Measurements from ENCODE around the gene TRAF2. TPM values are rescaled to one million over a fixed set of nuclear protein-coding genes. Genes with fewer than 3 reads are reported as not detected.
A peak's percentile ranks its signal among the peaks of the same experiment; 100 is the strongest.

TRAF2 gene
- total and polyA plus RNA-seq, 2 of the 4 experiments (the other 2 are of a cell fraction) = 6.6 to 12.0 TPM

- Histone ChIP-seq H3K27ac (ENCODE audit: insufficient read depth, low read length) (no peak overlapping the region), H2BK120ac (ENCODE audit: low read depth, low read length) (no peak overlapping the region), H2BK20ac (ENCODE audit: low read depth, low read length) (no peak overlapping the region), H2AK5ac (ENCODE audit: low read depth, low read length) (no peak overlapping the region), H2AFZ (replicated peaks; ENCODE audit: low read length, poor library complexity) (no peak overlapping the region), H3K4me3 (ENCODE audit: insufficient read depth, low read depth, low read length) (no peak overlapping the region), H3K4me2 (ENCODE audit: low read depth, low read length) (no peak overlapping the region), H4K5ac (ENCODE audit: low read depth, low read length) (no peak overlapping the region), H3K56ac (ENCODE audit: extremely low read depth, insufficient read depth, low read length) (no peak overlapping the region), H2BK15ac (ENCODE audit: low read depth, low read length) (no peak overlapping the region), H2BK5ac (ENCODE audit: low read depth, low read length, poor library complexity, severe bottlenecking) (no peak overlapping the region), H4K8ac (ENCODE audit: low read depth in 2 of 2, low read length in 2 of 2) (no peak overlapping the region), H3K36me3 (ENCODE audit: control insufficient read depth, insufficient read depth, low read length) (peaks cover 29% of the 10 kb centered on the region), H3K18ac (ENCODE audit: low read depth, low read length) (no peak overlapping the region), H3K4ac (ENCODE audit: low read depth, low read length) (no peak overlapping the region), H3K27me3 (ENCODE audit: control insufficient read depth, insufficient read depth, low read length) (no peaks in the 10 kb centered on the region), H4K91ac (ENCODE audit: insufficient read depth, low read depth, low read length) (no peak overlapping the region), H4K20me1 (ENCODE audit: insufficient read depth, low read length) (no peaks in the 10 kb centered on the region), H3K9me1 (ENCODE audit: insufficient read depth, low read length) (no peaks in the 10 kb centered on the region), H3K4me1 (ENCODE audit: control insufficient read depth, insufficient read depth, low read length) (no peaks in the 10 kb centered on the region), H3K9me3 (ENCODE audit: control insufficient read depth, insufficient read depth, low read length) (no peaks in the 10 kb centered on the region), H3K79me1 (ENCODE audit: low read depth in 1 of 2, low read length in 2 of 2) (peaks cover 3 to 5% of the 10 kb centered on the region in 2 experiments; a peak in 2 of 4 replicates), H3K23ac (ENCODE audit: low read depth, low read length) (no peak overlapping the region), H3K14ac (replicated peaks; ENCODE audit: low read depth, low read length) (no peak overlapping the region), H2AK9ac (replicated peaks; ENCODE audit: low read depth, low read length, poor library complexity) (peak overlapping the region; percentile 35), H3K9ac (ENCODE audit: low read depth, low read length) (no peak overlapping the region)
- TF ChIP-seq NFE2L2 (IDR thresholded peaks at IDR 0.05; ENCODE audit: low read depth, low read length) = no peak
- no peak for TF ChIP-seq FOS (IDR thresholded peaks at IDR 0.05; ENCODE audit: low read depth, low read length)
- no peak for TF ChIP-seq CEBPB (IDR thresholded peaks at IDR 0.05; ENCODE audit: low read depth, low read length)
- no peak for TF ChIP-seq BHLHE40 (IDR thresholded peaks at IDR 0.05; ENCODE audit: low read depth, low read length)
- TF ChIP-seq MXI1 (IDR thresholded peaks at IDR 0.05; ENCODE audit: borderline replicate concordance, low read depth, low read length) = no peak
- no peak for TF ChIP-seq MAFK (IDR thresholded peaks at IDR 0.05; ENCODE audit: low read depth, low read length)
- no peak for TF ChIP-seq SMC3 (IDR thresholded peaks at IDR 0.05; ENCODE audit: low read depth, low read length)
- no peak for TF ChIP-seq POLR2A (IDR thresholded peaks at IDR 0.05; ENCODE audit: low read depth, low read length)
- TF ChIP-seq MAZ (IDR thresholded peaks at IDR 0.05; ENCODE audit: borderline replicate concordance, low read depth, low read length) = no peak
- no peak for TF ChIP-seq RFX5 (IDR thresholded peaks at IDR 0.05; ENCODE audit: low read depth, low read length)
- no peak for TF ChIP-seq ELK1 (IDR thresholded peaks at IDR 0.05; ENCODE audit: borderline replicate concordance, low read depth, low read length)
- TF ChIP-seq CTCF (conservative IDR thresholded peaks at IDR 0.05; ENCODE audit: low read depth, low read length) = no peak
- no peak for TF ChIP-seq RCOR1 (IDR thresholded peaks at IDR 0.05; ENCODE audit: insufficient replicate concordance, low read length)
- TF ChIP-seq RAD21 (IDR thresholded peaks at IDR 0.05; ENCODE audit: low read length) = no peak
- TF ChIP-seq CHD1 (IDR thresholded peaks at IDR 0.05; ENCODE audit: low read depth, low read length) = no peak
- TF ChIP-seq USF2 (IDR thresholded peaks at IDR 0.05; ENCODE audit: low read depth, low read length) = no peak
- ATAC-seq (ENCODE audit: low read depth) (no peak), DNase-seq (no peak)
- intact Hi-C loops (cut with micrococcal nuclease) = no loop called here
- dilution Hi-C loops (cut with HindIII; ENCODE audit: low sequenced_read_pairs, unreplicated experiment) = no loop called here
- POLR2A ChIA-PET (ENCODE audit: unreplicated experiment) = no interaction called here
- in situ Hi-C loops (cut with MboI; ENCODE audit: low sequenced_read_pairs) = no loop called here
- BruUV-seq (replicated peaks) = no TSS peak
- 94% methylated on average over 15 of the region's 19 CpGs; no CpG with 5 or more reads in 1 of the 2 experiments for WGBS, 2 experiments (ENCODE audit: extremely low coverage in 2 of 2, insufficient read length in 1 of 2)
- CTCF ChIA-PET = no interaction called here
Measured at GRCh38 chr9:136922540-136922939, 36.2 kb downstream of the TRAF2 start.
